Common myeloid progenitor, CD34-positive (primary cell): ENCODE results near the gene MPEG1. TPM values are rescaled to one million over a fixed set of nuclear protein-coding genes. Genes with fewer than 3 reads are reported as not detected.

Source experiments
- CTCF ChIA-PET: fragments of 350-600 bp; sonication (Branson Sonifier 250); formaldehyde crosslinking; loops from one replicate; lab custom pipeline; 2021; ENCODE audit warnings: antibody characterized with exemption; lab: Charles Lee
- POLR2A ChIA-PET: fragments of 350-600 bp; sonication (Branson Sonifier 250); formaldehyde crosslinking; loops from one replicate; lab custom pipeline; 2021; ENCODE audit warnings: antibody characterized with exemption; lab: Charles Lee
- DNase-seq, 3 donors: peaks; one replicate each; pipeline versions ENCODE4 v3.0.0 to v3.0.0-alpha.2; 2013
- H3K27ac ChIP-seq, 2 experiments: 1 replicate in 1 of 2; 2 replicates in 1 of 2; pipeline ENCODE4 v1.7.0; 2013; ENCODE audit warnings: inconsistent platforms in 2 of 2, low read length in 2 of 2, mild to moderate bottlenecking in 2 of 2, low read depth in 1 of 2, moderate library complexity in 1 of 2; ENCODE audit not compliant: severe bottlenecking in 2 of 2, insufficient read depth in 1 of 2, poor library complexity in 1 of 2
- H3K27me3 ChIP-seq, 5 experiments: replicated peaks in 2 of 5; 1 replicate in 3 of 5; 2 replicates in 2 of 5; pipeline versions ENCODE4 v1.6.1 to v1.7.0; 2013; ENCODE audit warnings: low read length in 4 of 5, mild to moderate bottlenecking in 2 of 5, moderate library complexity in 2 of 5, inconsistent platforms in 1 of 5; ENCODE audit not compliant: insufficient read depth in 5 of 5, control insufficient read depth in 4 of 5
- H3K36me3 ChIP-seq, 4 experiments: 1 replicate in 2 of 4; 2 replicates in 2 of 4; pipeline versions ENCODE4 v1.6.1 to v1.7.0; 2013; ENCODE audit warnings: low read length in 3 of 4, control low read depth in 1 of 4, mild to moderate bottlenecking in 1 of 4; ENCODE audit not compliant: control insufficient read depth in 4 of 4, insufficient read depth in 4 of 4
- H3K4me1 ChIP-seq, 4 experiments: 1 replicate in 3 of 4; 2 replicates in 1 of 4; pipeline versions ENCODE4 v1.6.1 to v1.7.1; 2013; ENCODE audit warnings: low read length in 3 of 4, mild to moderate bottlenecking in 3 of 4, control low read depth in 1 of 4, inconsistent platforms in 1 of 4, moderate library complexity in 1 of 4; ENCODE audit not compliant: control insufficient read depth in 4 of 4, insufficient read depth in 4 of 4; ENCODE audit errors: control extremely low read depth in 1 of 4
- H3K4me3 ChIP-seq, 7 experiments: 1 replicate in 4 of 7; 2 replicates in 3 of 7; pipeline versions ENCODE4 v1.5.1 to v1.7.0; 2013; ENCODE audit warnings: mild to moderate bottlenecking in 7 of 7, low read length in 6 of 7, moderate library complexity in 6 of 7, inconsistent platforms in 2 of 7, low read depth in 2 of 7, control low read depth in 1 of 7; ENCODE audit not compliant: insufficient read depth in 4 of 7, control insufficient read depth in 1 of 7; ENCODE audit errors: extremely low read depth in 1 of 7
- H3K9me3 ChIP-seq, 5 experiments: 1 replicate in 4 of 5; 2 replicates in 1 of 5; pipeline versions ENCODE4 v1.6.1 to v1.7.1; 2013; ENCODE audit warnings: low read length in 4 of 5, mild to moderate bottlenecking in 2 of 5, inconsistent platforms in 1 of 5, low read depth in 1 of 5, moderate library complexity in 1 of 5; ENCODE audit not compliant: control insufficient read depth in 4 of 5, insufficient read depth in 2 of 5; ENCODE audit errors: control extremely low read depth in 1 of 5
- WGBS: methylation state at CpG from one replicate; pipeline ENCODE4 v1.1.5; 2013; ENCODE audit not compliant: insufficient coverage; 5-methylcytosine and 5-hydroxymethylcytosine counted together
- polyA plus RNA-seq: library from polyadenylated mRNA; unstranded; fragments of 120-200 nt; gene quantifications from one replicate; pipeline ENCODE4 v1.2.1, GENCODE V29; 2013

The MPEG1 gene
- 3.5 TPM for polyA plus RNA-seq

- POLR2A ChIA-PET = no interaction called here
- H3K9me3 ChIP-seq = peaks cover 0 to 2% (median 0%) of the 10 kb centered on the region in 5 experiments
- peaks cover 11 to 24% (median 15%) of the 10 kb centered on the region in 4 experiments for H3K4me1 ChIP-seq
- CTCF ChIA-PET = interaction anchor here (1.6 to 14.0 kb wide), 4 partner anchors 10 to 50 kb away, joined by 5 to 259 read pairs (median 13); partner anchors contain the start of gene DTX4
- no peak within 1 kb of the TSS for H3K27ac ChIP-seq
- H3K4me3 ChIP-seq = no peak within 1 kb of the TSS
- no peaks in the 10 kb centered on the region for H3K27me3 ChIP-seq
- H3K36me3 ChIP-seq = no peaks in the 10 kb centered on the region
- WGBS = 89% methylated on average over 6 of the region's 10 CpGs
- DNase-seq = peak in 2 of 3 donors; percentile 41 to 56
These were observed at the start of gene MPEG1 for GRCh38 chr11:59212744-59213631. Gene MPEG1 (minus strand): TSS chr11:59212927. CDS start chr11:59212865, 62 bp downstream.

GRCh38 chr11:59262177-59262818 lies 49.6 kb upstream of the MPEG1 start:
- peaks cover 0 to 6% (median 1%) of the 10 kb centered on the region in 4 experiments for H3K4me1 ChIP-seq
- CTCF ChIA-PET = interaction anchor here (1.0 to 9.1 kb wide), 9 partner anchors 13 to 173 kb away, joined by 3 to 115 read pairs (median 15); no protein-coding TSS in a partner anchor
- H3K9me3 ChIP-seq = no peaks in the 10 kb centered on the region
- WGBS = 100% methylated on average over 6 of the region's 7 CpGs
- H3K36me3 ChIP-seq = no peaks in the 10 kb centered on the region
- no peak overlapping the region for H3K27ac ChIP-seq
- POLR2A ChIA-PET = no interaction called here
- no peak overlapping the region for H3K4me3 ChIP-seq
- H3K27me3 ChIP-seq = peaks cover 0 to 3% (median 0%) of the 10 kb centered on the region in 5 experiments
- no peak for DNase-seq

GRCh38 chr11:59261150-59261549 lies 48.4 kb upstream of the MPEG1 start:
- H3K4me1 ChIP-seq = peaks cover 0 to 1% (median 0%) of the 10 kb centered on the region in 4 experiments
- ChIA-PET POLR2A (no interaction called here), CTCF (interaction anchor here (1.2 to 9.1 kb wide), 3 partner anchors 25 to 170 kb away, joined by 4 to 115 read pairs (median 15); no protein-coding TSS in a partner anchor)
- DNase-seq = no peak
- peaks cover 0 to 3% (median 0%) of the 10 kb centered on the region in 5 experiments for H3K27me3 ChIP-seq
- no peaks in the 10 kb centered on the region for H3K9me3 ChIP-seq
- H3K4me3 ChIP-seq = no peak overlapping the region
- no peaks in the 10 kb centered on the region for H3K36me3 ChIP-seq
- no peak overlapping the region for H3K27ac ChIP-seq
- 100% methylated on average over 2 of the region's 2 CpGs for WGBS

- Histone ChIP-seq H3K27me3 (peaks cover 0 to 3% (median 0%) of the 10 kb centered on the region in 5 experiments), H3K4me3 (no peak overlapping the region), H3K4me1 (peaks cover 0 to 1% (median 0%) of the 10 kb centered on the region in 4 experiments), H3K36me3 (no peaks in the 10 kb centered on the region), H3K27ac (no peak overlapping the region), H3K9me3 (no peaks in the 10 kb centered on the region)
- ChIA-PET CTCF (interaction anchor here (0.8 to 9.1 kb wide), 6 partner anchors 10 to 261 kb away, joined by 3 to 115 read pairs (median 3); no protein-coding TSS in a partner anchor), POLR2A (no interaction called here)
- WGBS = 88% methylated on average over 8 of the region's 9 CpGs
- DNase-seq = no peak
These were observed 47.2 kb upstream of the MPEG1 start for GRCh38 chr11:59259867-59260475.

GRCh38 chr11:59259047-59259446 lies 46.3 kb upstream of the MPEG1 start:
- ChIA-PET POLR2A (no interaction called here), CTCF (interaction anchor here (1.4 to 1.5 kb wide), 3 partner anchors 9 to 33 kb away, joined by 3 read pairs; no protein-coding TSS in a partner anchor)
- Histone ChIP-seq H3K36me3 (no peaks in the 10 kb centered on the region), H3K4me1 (peaks cover 0 to 2% (median 0%) of the 10 kb centered on the region in 4 experiments), H3K9me3 (no peaks in the 10 kb centered on the region), H3K27ac (no peak overlapping the region), H3K27me3 (peaks cover 0 to 3% (median 0%) of the 10 kb centered on the region in 5 experiments), H3K4me3 (no peak overlapping the region)
- 100% methylated on average over 3 of the region's 4 CpGs for WGBS
- DNase-seq = no peak

GRCh38 chr11:59255281-59255680 lies 42.6 kb upstream of the MPEG1 start:
- peaks cover 0 to 2% (median 0%) of the 10 kb centered on the region in 4 experiments for H3K4me1 ChIP-seq
- 83% methylated on average over 7 of the region's 8 CpGs for WGBS
- H3K36me3 ChIP-seq = no peaks in the 10 kb centered on the region
- no peaks in the 10 kb centered on the region for H3K27me3 ChIP-seq
- no peaks in the 10 kb centered on the region for H3K9me3 ChIP-seq
- ChIA-PET POLR2A (no interaction called here), CTCF (interaction anchor here (1.0 to 1.6 kb wide), 3 partner anchors 32 to 175 kb away, joined by 3 to 5 read pairs (median 3); no protein-coding TSS in a partner anchor)
- DNase-seq = no peak
- no peak overlapping the region for H3K27ac ChIP-seq
- no peak overlapping the region for H3K4me3 ChIP-seq
